Keratinocyte (primary cell): ENCODE results near the gene HYI.

Experiments used
- CTCF ChIP-seq, 3 experiments: IDR thresholded peaks in 1 of 3; conservative IDR thresholded peaks in 1 of 3; optimal IDR thresholded peaks in 1 of 3; 2 replicates in 2 of 3; 3 replicates in 1 of 3; pipeline versions ENCODE3 to v1.5.1; 2011; ENCODE audit warnings: low read length in 3 of 3, mild to moderate bottlenecking in 3 of 3, moderate library complexity in 2 of 3, control low read depth in 1 of 3, inconsistent platforms in 1 of 3; ENCODE audit not compliant: insufficient read depth in 2 of 3; ENCODE audit errors: extremely low read depth in 1 of 3
- EZH2 ChIP-seq: IDR thresholded peaks from one replicate; pipeline ENCODE4 v1.6.1; 2012; ENCODE audit warnings: inconsistent platforms, mild to moderate bottlenecking, low read length, moderate library complexity

- no peak for TF ChIP-seq CTCF (optimal IDR thresholded peaks at IDR 0.05 in 1 of 3, IDR thresholded peaks at IDR 0.05 in 1 of 3, conservative IDR thresholded peaks at IDR 0.05 in 1 of 3; ENCODE audit: extremely low read depth in 1 of 3, insufficient read depth in 2 of 3, low read length in 3 of 3)
- no peak for TF ChIP-seq EZH2
Observed at GRCh38 chr1:43436371-43436770, 17.4 kb downstream of the HYI start.
